Activated CD8-positive, alpha-beta memory T cell treated with anti-CD3 and anti-CD28 coated beads, Interleukin-2, amount 50 U/mL, for 1 hour (primary cell): ENCODE results near the gene MRTFB.
"Not testable (repeated sequence)": the region's sequence is repeated elsewhere in the genome, so short reads cannot be mapped to it uniquely, and the experiment has no call there.

Experiments used
- DNase-seq: peaks from one replicate; pipeline ENCODE4 v3.0.0-alpha.2; 2020; ENCODE audit errors: extremely low read depth

MRTFB gene, protein sequence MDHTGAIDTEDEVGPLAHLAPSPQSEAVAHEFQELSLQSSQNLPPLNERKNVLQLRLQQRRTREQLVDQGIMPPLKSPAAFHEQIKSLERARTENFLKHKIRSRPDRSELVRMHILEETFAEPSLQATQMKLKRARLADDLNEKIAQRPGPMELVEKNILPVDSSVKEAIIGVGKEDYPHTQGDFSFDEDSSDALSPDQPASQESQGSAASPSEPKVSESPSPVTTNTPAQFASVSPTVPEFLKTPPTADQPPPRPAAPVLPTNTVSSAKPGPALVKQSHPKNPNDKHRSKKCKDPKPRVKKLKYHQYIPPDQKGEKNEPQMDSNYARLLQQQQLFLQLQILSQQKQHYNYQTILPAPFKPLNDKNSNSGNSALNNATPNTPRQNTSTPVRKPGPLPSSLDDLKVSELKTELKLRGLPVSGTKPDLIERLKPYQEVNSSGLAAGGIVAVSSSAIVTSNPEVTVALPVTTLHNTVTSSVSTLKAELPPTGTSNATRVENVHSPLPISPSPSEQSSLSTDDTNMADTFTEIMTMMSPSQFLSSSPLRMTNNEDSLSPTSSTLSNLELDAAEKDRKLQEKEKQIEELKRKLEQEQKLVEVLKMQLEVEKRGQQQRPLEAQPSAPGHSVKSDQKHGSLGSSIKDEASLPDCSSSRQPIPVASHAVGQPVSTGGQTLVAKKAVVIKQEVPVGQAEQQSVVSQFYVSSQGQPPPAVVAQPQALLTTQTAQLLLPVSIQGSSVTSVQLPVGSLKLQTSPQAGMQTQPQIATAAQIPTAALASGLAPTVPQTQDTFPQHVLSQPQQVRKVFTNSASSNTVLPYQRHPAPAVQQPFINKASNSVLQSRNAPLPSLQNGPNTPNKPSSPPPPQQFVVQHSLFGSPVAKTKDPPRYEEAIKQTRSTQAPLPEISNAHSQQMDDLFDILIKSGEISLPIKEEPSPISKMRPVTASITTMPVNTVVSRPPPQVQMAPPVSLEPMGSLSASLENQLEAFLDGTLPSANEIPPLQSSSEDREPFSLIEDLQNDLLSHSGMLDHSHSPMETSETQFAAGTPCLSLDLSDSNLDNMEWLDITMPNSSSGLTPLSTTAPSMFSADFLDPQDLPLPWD

DNA sequence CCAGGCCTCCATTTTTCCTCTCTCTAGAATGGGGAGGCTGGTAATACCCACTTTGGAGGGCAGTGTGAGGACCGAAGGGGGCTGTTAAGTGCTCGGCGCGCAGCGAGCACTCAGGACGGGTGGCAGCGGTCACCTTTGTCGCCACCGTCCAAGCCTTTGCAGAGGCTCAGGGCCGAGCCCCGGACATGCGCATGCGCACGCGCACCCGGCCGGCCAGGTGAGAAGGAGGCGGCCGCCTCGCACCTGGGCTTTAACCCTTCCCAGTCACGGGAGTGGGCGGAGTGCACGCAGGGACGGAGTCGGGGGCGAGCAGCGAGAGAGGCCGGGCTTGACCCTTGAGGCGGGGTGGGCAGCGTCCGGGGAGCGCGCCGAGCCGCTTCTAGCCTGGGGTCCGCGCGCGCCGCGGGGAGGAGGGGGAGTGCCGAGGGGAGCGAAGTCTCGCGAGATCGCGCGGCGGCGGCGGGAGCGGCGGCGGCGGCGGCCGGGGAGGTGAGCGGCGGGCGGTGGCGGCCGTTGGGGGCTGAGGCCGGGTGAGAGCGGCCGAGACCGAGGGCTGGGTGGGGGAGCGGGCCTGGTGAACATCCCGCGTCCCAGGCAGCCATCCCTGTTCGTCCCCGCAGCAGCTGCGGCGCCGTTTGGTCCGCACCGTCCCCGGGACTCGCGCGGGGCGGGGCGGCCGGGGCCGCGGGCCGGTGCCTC, at the start of gene MRTFB:
Gene MRTFB (plus strand): TSS at position 443 of the 699 bp plus-strand sequence. CDS start 69,288 bp downstream, outside the sequence.
- DNase-seq: peak; percentile 47

DNA sequence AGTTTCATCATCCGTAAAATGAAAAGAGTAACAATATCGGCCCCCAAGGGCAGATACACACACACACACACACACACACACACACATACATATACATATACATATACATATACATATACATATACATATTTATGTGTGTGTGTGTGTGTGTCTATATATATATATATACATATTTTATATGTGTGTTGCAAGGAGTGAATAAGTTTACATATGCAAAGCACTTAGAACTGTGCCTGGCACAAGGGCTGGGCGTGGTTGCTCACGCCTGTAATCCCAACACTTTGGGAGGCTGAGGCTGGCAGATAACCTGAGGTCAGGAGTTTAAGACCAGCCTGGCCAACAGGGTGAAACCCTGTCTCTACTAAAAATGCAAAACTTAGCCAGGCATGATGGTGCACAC, 47.6 kb upstream of the MRTFB start:
- not testable (repeated sequence) for DNase-seq

DNA sequence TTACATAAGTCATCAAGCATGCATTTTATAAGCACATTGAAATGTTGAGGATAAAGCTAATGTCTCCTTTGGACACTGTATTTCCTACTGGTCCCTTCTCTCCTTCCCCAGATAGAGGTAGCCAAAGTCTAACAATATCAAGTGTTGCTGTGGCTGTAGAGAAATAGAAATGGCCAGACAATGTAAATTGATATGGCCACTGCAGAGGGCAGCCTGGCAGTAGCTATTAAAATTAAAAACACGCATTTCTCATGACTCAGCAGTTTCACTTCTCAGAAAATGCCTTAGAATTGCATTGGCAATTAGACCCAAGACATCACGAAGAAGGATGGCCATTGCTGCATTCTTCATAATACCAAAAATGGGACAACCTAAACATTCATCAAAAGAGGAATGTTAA, 46.8 kb upstream of the MRTFB start:
- no peak for DNase-seq

DNA sequence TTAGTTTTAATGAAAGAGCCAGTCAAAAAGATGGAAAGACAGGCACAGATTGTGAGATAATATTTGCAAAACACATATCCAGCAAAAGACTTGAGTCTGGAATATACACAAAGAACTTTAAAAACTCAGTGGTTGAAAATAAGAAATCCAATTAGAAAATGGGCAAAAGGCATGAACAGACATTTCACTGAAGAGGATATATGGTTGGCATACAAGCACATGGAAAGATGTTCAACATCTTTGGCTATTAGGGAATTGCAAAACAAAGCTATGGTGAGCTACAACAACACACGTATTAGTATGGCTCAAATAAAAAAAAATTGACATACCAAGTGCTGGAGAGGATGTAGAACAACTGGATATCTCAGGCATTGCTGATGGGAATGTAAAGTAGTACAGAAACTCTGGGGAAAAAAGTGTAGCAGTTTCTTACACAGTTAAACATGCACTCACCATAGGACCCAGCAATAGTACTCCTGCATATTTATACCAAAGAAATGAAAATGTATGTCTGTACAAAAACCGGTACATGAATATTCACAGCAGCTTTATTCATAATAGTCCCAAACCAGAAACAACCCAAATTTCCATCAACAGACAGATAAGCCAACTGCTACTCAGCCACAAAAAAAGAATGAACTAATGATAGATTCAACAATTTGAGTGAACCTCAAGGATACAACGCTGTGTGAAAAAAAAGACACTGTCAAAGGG, 44.4 kb upstream of the MRTFB start:
- DNase-seq: no peak

DNA sequence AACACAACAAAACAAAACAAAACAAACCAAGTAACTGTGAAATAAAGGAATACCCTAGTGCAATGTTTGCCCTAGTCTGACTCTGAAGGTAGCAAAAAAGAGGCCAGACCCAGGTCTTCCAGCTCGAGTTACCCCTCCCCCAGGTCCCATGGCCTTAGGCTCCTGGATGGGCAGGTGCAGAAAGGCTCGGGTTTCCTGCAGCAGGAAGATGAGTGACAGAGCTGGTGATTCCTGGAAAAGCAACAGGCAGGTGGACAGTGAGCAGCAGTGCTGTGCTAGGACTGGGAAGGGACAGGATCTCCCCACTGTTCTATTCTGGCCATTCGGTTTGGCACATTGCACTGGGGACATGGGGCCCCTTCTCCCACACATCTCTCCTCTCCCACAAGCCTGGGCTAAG, 42.9 kb upstream of the MRTFB start:
- no peak for DNase-seq

DNA sequence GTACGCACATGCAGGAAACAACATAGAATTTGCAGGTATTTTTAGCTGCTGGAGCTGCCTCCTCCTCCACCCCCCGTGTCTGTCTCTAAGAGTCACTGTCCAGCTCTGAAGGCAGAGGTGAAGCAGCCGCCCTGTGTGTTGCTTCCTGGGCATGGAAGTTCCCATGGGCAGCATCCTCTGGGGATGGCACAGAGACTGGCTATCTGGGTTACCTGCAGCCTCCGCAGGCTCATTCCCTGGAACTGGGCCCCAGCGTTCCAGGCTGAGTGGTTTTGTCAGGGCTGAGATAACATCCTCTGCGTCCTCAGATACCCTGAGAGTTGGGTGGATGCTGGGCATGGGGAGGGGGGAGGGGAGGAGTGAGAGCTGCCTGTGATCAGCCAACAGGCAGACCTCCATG, 41.5 kb upstream of the MRTFB start:
- no peak for DNase-seq

DNA sequence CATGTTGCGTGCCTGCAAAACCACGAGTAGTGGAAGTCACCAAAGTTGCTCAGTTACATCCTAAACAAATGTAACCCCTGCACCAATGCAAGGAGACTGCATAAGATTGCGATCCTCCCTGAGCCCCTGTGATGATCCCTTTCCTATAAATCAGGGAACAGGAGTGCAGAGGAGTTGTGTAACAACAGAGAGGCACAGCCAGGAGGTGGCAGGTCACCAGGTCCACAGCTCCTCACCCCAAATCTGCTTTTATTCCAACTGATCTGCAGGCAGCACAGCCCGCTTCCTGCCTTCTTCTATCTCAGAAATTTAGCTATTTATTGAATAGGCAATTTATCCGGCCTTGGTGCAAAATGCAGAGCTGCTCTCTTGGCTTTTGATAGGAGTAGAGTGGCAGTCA, 36.0 kb upstream of the MRTFB start:
- no peak for DNase-seq

DNA sequence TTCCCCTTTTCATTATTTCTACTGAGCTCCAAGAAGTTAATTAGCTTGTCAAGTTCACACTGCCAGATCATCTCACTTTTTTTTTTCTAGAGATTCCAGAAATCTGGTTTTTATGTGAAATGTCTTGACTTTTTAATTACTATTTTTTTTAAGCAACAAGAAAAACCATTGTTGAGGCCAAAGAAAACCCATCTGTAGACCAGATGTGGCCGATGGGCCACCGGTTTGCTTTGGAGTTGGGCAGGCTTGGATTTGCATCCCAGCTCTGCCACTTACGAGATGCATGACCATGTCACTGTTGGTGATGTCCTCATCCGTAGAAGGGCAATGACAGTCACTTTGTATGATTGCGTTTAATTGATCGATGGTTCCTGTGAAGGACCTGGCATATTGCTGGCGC, 34.2 kb upstream of the MRTFB start:
- DNase-seq: no peak

DNA sequence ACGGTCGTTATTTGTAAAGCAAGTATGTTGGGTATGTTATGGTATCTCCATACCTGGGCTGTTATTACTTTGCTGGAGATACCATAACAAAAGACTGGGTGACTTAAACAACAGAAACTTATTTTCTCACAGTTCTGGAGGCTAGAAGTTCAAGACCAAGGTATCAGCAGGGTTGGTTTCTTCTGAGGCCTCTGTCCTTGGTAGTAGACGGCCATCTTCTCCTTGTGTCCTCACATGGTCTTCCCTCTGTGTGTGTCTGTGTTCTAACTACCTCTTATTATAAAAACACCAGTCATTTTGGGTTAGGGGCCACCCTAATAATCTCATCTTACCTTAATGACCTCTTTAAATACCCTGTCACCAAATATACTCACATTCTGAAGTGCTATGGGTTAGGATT, 33.2 kb upstream of the MRTFB start:
- DNase-seq: no peak

DNA sequence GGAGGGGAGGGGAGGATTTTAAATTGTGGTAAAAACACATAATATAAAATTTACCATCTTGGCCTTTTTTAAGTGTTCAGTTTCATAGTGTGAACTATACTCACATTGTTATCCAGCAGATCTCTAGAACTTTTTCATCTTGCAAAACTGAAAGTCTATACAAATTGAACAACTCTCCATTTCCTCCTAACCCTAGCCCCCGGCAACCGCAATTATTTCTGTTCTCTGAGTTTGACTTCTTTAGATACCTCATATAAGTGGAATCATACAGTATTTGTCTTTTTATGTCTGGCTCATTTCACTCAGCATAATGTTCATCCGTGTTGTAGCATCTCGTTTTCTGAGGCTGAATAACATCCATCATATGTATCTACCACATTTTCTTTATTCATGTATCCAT, 30.0 kb upstream of the MRTFB start:
- DNase-seq: no peak

DNA sequence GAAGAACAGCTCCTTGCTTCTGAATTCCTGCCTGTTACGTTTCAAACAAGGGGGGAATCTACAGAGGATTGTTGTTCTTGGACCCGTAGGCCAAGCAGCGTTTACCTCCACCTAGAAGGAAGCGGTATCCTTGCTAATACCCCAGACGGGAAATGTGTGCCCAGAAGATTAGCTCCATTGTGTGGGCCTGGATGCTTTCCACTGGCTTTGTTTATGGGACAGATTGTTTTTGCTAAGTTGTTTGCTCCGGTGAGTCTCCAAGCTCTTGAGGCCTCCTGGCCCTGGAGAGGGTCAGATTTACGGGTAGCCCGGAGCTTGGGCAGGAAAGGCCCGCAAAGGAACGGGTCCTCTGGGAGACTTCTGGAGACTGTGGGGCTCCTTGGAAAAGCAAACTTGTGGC, 28.4 kb upstream of the MRTFB start:
- DNase-seq: no peak

DNA sequence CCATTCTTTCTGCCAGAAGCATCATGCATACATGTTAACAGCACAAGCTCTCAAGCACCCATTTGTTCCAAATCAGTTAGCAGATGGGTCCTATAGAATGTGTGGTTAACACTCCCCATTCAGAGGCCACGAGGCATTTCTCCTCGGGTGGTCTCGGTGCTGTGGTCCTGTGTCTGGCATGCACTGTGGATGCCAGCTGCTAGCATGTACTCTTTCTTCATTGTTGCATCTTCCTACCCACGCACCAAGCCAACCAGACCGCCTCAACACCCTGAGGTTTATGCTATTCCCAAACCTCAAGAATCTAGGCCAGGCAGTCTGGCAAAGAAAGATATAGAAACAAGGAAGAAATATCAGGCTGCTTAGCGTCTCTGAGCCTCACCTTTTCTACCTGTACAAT, 27.8 kb upstream of the MRTFB start:
- DNase-seq: no peak

DNA sequence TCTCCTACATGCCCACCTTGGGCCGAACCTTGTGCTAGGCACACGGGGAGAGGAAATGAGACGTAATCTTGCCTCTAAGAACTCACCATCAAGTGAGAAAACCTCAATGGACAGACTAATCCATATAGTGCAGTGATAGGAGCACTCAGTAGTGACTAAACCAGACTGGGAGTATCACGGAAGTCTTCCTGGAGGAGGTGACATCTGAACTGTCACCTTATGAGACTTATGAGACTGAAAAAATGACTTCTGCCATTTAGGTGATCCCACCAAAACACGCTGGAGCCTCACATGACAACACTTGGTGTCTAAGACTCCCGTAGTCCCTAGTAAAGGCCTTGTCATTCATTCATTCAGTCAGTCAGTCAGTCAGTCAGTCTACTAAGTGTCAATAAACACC, 27.3 kb upstream of the MRTFB start:
- no peak for DNase-seq

DNA sequence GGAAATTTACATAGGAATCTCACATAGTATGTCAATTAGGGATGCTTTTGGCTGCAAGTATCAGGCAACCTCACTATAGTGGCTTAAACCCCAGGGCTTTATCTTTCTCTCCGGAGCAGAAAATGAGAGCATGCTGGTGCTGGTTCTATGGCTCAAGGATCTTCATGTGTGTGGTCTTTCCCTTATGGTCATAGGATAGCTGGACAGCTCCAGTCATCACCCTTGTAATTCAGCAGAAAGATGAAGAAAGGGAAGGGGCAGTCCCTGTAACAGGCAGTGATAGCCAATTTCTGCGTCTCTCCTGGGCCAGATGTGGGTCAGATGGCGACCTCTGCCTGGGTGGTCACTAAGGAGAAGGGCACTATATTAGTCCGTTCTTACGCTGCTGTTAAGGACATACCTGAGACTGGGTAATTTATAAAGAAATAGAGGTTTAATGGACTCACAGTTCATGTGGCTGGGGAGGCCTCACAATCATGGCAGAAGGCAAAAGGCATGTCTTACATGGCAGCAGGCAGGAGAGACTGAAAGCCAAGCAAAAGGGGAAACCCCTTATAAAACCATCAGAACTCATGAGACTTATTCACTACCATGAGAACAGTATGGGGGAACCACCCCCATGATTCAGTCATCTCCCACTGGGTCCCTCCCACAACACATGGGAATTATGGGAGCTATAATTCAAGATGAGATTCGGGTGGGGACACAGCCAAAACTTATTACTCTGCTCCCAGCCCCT, 23.8 kb upstream of the MRTFB start:
- DNase-seq: not testable (repeated sequence)

DNA sequence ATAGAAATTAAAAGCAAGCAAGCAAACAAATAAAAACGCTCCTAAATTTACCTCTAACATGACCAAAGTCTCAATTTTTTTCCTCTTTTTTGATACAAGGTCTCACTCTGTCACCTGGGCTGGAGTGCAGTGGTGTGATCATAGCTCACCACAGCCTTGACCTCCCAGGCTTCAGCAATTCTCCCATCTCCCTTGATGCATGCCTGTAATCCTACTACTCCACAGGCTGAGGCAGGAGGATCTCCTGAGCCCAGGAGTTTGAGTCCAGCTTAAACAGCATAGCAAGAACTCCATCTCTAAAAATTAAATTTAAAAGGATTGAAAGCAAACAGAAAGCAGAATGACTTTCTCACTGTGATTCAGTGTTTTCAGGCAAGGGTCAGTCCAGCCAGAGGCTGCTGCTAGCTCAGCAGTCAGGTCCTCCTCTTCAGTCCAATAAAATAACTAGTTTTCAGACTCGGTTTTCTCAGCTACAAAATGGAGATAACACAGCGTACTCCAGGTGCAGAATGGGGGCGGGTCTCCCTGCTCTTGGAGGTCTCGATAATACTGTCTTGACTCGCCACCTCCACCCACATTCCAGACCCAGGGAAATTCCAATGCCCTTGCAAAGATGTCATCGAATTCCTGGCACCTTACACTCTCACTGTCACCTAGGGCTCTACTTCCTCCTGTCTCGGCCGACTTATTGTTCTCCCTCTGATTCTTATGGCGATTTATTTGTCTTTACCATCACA, 20.7 kb upstream of the MRTFB start:
- DNase-seq: no peak

DNA sequence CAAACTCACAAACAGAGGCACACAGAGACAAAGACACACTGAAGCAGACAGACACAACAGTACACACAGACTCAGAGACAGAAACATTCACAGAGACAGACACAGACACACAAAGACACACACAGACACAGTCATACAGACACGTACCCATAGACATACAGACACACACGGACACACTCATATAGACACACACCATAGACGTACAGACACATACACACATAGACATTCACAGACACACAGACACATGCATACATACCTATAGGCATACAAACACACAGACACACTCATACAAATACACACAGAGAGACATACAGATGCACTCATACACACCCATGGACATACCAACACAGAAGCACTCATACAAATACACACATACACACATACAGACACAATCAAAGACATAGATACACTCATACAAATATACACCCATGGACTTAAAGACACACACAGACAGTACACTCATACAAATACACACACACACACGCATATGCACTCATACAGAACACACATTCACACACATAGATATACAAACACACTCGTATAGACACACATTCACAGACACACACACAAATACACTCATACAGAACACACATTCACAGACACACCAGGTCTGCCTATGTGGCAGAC, 19.9 kb upstream of the MRTFB start:
- DNase-seq: no peak

DNA sequence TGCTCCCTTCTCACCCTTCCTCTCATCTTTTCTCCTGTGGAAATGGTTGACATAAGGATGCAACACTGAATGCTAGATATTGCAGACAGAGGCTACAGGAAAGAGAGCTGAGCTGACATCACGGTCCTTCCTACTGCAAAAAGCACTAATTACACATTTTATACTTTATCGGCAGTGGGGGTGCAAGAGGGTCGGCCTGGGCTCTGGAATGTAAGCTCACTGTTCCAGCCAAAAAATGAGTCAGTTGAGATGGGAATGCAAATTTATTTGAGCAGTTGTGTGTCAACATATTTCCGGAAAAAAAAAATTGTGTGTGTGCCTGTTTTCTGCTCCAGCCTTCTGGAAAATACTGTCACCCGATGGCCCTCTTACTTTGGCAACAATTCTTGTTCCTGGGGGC, 14.1 kb upstream of the MRTFB start:
- no peak for DNase-seq

DNA sequence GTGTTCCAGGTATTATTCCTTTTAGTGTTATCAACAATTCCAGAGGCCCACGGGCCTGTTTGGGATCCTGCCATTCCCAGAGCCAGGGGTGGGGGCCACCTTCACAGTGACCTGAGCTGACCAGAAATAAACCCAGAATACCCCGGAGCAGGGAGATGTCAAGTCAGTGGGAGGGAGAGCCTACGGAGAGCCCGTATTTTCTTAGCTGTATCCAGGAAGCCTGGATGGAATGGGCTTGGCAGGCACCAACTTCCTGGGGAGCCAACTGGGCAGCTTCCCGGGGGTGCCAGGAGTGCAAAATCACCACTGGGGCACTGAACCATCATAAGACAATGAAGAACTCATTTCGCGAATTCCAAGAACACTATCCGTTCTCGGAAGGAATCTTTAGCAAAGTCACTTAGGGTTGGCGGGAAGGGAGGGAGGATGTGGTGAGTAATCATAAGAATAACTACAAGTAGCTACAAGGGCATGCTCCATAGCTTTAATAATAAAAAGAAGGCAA, 13.2 kb upstream of the MRTFB start:
- DNase-seq: no peak

DNA sequence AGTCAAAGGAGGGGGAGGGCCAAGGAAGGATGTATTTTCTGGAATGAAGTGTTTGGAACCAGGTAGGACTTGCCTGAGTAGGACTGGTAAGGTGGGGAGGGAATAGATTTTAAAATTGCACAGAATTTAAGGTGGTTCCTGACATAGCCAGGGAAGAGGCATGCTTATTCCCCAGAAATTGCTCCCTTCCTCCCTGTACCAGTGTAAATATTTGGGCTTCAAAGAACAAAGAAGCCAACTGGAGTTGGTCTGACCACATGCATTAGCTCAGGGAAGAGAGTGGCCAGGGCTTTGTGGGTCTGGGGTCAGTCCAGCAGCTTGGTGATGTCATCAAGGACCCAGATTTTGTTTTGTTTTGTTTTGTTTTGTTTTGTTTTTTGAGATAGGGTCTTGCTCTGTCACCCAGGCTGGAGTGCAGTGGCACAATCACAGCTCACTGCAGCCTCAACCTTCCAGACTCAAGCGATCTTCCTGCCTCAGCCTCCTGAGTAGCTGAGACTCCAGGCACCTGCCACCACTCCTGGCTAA, 9.3 kb upstream of the MRTFB start:
- DNase-seq: no peak
